ENCODE measurements around the gene TMEM17. TPM values are rescaled to one million over a fixed set of nuclear protein-coding genes. Genes with fewer than 3 reads are reported as not detected.

Gene TMEM17
- total RNA-seq, 1 experiment from 2014 or later, result 4.1 TPM

DNA sequence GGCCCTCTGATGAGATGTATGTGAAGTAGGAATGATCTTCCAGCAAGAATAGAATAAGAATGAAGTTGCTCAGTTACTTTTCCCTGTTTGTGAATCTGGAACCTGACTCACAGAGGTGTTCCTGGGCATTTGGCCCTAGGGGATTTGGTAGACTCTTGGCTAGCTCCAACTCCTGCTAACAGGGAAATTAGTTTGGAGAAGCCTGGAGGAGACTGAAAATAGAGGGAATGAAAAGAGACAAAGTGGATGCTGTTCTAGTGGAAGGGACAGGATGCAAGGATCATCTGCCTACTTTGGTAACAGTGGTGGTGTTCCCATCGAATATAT, 19.6 kb downstream of the TMEM17 start:
- TF ChIP-seq SIN3A (IDR thresholded peaks at IDR 0.05; ENCODE audit: borderline replicate concordance, insufficient read depth, low read depth, low read length), result no peak
- TF ChIP-seq POLR2AphosphoS5 (IDR thresholded peaks at IDR 0.05; ENCODE audit: low read depth, low read length), result no peak
- no peak for TF ChIP-seq TCF7L2 (IDR thresholded peaks at IDR 0.05; ENCODE audit: low read depth, low read length)
- TF ChIP-seq, protein P1, sequence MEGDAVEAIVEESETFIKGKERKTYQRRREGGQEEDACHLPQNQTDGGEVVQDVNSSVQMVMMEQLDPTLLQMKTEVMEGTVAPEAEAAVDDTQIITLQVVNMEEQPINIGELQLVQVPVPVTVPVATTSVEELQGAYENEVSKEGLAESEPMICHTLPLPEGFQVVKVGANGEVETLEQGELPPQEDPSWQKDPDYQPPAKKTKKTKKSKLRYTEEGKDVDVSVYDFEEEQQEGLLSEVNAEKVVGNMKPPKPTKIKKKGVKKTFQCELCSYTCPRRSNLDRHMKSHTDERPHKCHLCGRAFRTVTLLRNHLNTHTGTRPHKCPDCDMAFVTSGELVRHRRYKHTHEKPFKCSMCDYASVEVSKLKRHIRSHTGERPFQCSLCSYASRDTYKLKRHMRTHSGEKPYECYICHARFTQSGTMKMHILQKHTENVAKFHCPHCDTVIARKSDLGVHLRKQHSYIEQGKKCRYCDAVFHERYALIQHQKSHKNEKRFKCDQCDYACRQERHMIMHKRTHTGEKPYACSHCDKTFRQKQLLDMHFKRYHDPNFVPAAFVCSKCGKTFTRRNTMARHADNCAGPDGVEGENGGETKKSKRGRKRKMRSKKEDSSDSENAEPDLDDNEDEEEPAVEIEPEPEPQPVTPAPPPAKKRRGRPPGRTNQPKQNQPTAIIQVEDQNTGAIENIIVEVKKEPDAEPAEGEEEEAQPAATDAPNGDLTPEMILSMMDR (IDR thresholded peaks at IDR 0.05), result no peak
- TF ChIP-seq, protein P2, sequence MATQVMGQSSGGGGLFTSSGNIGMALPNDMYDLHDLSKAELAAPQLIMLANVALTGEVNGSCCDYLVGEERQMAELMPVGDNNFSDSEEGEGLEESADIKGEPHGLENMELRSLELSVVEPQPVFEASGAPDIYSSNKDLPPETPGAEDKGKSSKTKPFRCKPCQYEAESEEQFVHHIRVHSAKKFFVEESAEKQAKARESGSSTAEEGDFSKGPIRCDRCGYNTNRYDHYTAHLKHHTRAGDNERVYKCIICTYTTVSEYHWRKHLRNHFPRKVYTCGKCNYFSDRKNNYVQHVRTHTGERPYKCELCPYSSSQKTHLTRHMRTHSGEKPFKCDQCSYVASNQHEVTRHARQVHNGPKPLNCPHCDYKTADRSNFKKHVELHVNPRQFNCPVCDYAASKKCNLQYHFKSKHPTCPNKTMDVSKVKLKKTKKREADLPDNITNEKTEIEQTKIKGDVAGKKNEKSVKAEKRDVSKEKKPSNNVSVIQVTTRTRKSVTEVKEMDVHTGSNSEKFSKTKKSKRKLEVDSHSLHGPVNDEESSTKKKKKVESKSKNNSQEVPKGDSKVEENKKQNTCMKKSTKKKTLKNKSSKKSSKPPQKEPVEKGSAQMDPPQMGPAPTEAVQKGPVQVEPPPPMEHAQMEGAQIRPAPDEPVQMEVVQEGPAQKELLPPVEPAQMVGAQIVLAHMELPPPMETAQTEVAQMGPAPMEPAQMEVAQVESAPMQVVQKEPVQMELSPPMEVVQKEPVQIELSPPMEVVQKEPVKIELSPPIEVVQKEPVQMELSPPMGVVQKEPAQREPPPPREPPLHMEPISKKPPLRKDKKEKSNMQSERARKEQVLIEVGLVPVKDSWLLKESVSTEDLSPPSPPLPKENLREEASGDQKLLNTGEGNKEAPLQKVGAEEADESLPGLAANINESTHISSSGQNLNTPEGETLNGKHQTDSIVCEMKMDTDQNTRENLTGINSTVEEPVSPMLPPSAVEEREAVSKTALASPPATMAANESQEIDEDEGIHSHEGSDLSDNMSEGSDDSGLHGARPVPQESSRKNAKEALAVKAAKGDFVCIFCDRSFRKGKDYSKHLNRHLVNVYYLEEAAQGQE (IDR thresholded peaks at IDR 0.05; ENCODE audit: insufficient read depth in 1 of 2, low read depth in 2 of 2, low read length in 1 of 2), result no peak
- H3K4me1 ChIP-seq (ENCODE audit: control insufficient read depth, insufficient read depth, low read length), result no peaks in the 10 kb centered on the region
- no peaks in the 10 kb centered on the region for H3K27me3 ChIP-seq (ENCODE audit: control insufficient read depth, insufficient read depth, low read length)
- BruUV-seq (replicated peaks), result no TSS peak
- peak overlapping the region; percentile 19; the same call in 1 of the 2 replicates for H3K27ac ChIP-seq (ENCODE audit: low read length)
- ChIA-PET POLR2A (no interaction called here), CTCF (no interaction called here)
- intact Hi-C loops (cut with micrococcal nuclease; ENCODE audit: unreplicated experiment), result no loop called here
- H3K9me3 ChIP-seq (ENCODE audit: control insufficient read depth, insufficient read depth, low read depth, low read length), result no peaks in the 10 kb centered on the region
- DNase-seq (ENCODE audit: low read depth, low spot score), result no peak
- ATAC-seq, result peak; percentile 72; the same call in 1 of the 2 replicates
- in situ Hi-C loops (cut with HindIII; ENCODE audit: low pct_unique_long_range_greater_than_20kb, low sequenced_read_pairs), result no loop called here
- no peaks in the 10 kb centered on the region for H3K36me3 ChIP-seq (ENCODE audit: control insufficient read depth, insufficient read depth, low read length)
- H3K4me3 ChIP-seq (ENCODE audit: low read depth in 2 of 2, low read length in 2 of 2), result no peak overlapping the region

DNA sequence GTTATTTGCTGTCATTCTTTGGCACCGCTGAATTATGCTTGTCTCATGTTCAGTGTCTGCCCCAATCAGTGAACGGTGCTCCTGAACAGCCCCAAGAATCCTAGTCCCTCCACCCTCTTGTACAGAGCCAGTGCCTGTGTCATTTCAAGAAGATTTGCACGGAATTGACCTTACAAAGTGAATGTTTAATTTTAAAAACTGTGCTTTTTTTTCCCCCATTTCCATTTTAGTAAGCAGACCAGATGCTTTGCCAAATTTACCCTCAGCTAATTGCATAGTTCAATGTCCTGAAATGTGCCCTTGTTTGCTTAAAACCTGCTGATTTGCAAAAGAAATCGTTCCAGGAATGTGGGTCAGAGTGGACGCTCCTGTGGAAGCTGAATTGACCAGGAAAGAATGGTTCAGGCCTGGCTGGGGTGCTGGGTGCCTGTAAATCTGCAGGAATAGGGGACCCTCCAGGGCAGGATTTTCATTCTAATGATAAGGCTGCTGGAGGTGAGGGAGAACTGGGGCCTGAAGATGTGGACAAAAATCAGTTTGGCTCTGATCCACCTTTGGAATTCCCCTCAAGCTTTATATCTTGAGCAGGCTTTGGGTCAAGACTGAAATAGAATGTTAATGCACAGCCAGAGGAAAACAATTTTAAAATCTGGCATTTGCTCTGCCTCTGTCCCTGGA, 20.1 kb downstream of the TMEM17 start:
- POLR2A ChIA-PET, result no interaction called here
- Histone ChIP-seq H3K27me3 (ENCODE audit: control insufficient read depth, insufficient read depth, low read length) (no peaks in the 10 kb centered on the region), H3K4me1 (ENCODE audit: control insufficient read depth, insufficient read depth, low read length) (no peaks in the 10 kb centered on the region), H3K36me3 (ENCODE audit: control insufficient read depth, insufficient read depth, low read length) (no peaks in the 10 kb centered on the region), H3K27ac (ENCODE audit: low read length) (0 out of 2 replicates have a peak overlapping the region, but pooled peaks have one; percentile 19), H3K9me3 (ENCODE audit: control insufficient read depth, insufficient read depth, low read depth, low read length) (no peaks in the 10 kb centered on the region), H3K4me3 (ENCODE audit: low read depth in 2 of 2, low read length in 2 of 2) (no peak overlapping the region)
- BruUV-seq (replicated peaks), result no TSS peak
- DNase-seq (ENCODE audit: low read depth, low spot score) (no peak), ATAC-seq (peak; percentile 56; the same call in 1 of the 2 replicates)
- intact Hi-C loops (cut with micrococcal nuclease; ENCODE audit: unreplicated experiment) (no loop called here), in situ Hi-C loops (cut with HindIII; ENCODE audit: low pct_unique_long_range_greater_than_20kb, low sequenced_read_pairs) (no loop called here)
- CTCF ChIA-PET, result no interaction called here
- TF ChIP-seq SIN3A (IDR thresholded peaks at IDR 0.05; ENCODE audit: borderline replicate concordance, insufficient read depth, low read depth, low read length) (no peak), POLR2AphosphoS5 (IDR thresholded peaks at IDR 0.05; ENCODE audit: low read depth, low read length) (no peak), TCF7L2 (IDR thresholded peaks at IDR 0.05; ENCODE audit: low read depth, low read length) (no peak)
- TF ChIP-seq, protein P1 (IDR thresholded peaks at IDR 0.05), result no peak
- TF ChIP-seq, protein P2 (IDR thresholded peaks at IDR 0.05; ENCODE audit: insufficient read depth in 1 of 2, low read depth in 2 of 2, low read length in 1 of 2), result no peak

Data from Panc1 (cell line).